ENCODE results near the gene RFXANK.
"Not testable (repeated sequence)": the region's sequence is repeated elsewhere in the genome, so short reads cannot be mapped to it uniquely, and the experiment has no call there.

Gene RFXANK

GRCh38 chr19:19170053-19170872 lies 21.8 kb upstream of the RFXANK start, which contains the start of gene MEF2B:
MEF2B (minus strand) TSS chr19:19170263; CDS start chr19:19150735, 19,528 bp downstream.
- DNase-seq: peak; percentile 93

GRCh38 chr19:19170873-19171672 lies 21.0 kb upstream of the RFXANK start:
- DNase-seq: no peak

- peak; percentile 41 for DNase-seq
Observed at GRCh38 chr19:19171821-19172532, 20.1 kb upstream of the RFXANK start.

- DNase-seq: not testable (repeated sequence)
Observed at GRCh38 chr19:19173243-19173642, 18.8 kb upstream of the RFXANK start.

DNA sequence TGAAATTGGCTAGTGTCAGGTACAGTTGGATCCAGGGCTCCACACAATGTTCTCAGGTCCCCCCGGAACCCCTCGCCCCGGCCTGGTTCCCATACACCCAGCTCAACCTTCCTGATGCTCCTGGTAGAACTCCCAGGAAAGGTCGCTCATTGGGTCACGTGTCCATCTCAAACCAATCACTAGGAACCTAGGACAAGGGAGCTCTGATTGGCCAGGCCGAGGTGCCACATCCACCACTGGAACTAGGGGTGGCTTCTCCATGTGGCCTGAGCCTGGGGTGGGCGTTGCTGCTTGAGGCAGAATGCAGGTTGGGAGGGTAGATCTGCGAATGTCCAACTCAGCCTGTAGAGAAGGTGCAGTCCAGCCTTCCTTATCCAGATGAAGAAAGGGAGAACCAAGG lies 15.1 kb upstream of the RFXANK start:
- no peak for DNase-seq

GRCh38 chr19:19179548-19180441 lies 12.3 kb upstream of the RFXANK start:
- peak; percentile 75 for DNase-seq

DNA sequence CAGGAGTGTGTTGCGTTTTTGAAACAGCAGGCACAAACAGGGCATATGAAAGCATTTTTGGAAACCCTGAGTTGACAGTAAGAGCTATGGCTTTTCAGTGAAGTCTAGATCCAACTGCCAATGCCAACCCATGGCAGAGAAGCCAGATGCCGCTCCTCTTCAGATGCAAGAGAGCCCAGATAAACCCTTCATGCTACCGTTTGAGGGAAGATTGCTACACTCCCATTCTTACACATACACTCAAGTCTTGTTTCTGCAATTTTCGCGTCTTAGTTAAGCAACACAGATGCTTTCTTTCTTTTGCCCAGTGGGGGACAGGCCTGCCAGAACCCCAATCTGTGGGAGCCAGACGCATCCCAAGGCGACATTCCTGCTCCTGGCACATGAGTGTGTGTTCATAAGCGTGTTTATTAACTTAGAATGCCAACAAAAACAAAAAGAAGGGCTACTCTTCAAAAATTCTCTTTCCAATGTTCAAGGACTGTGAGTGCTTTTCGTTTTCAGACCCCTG lies 10.5 kb upstream of the RFXANK start:
- peak; percentile 52 for DNase-seq

DNA sequence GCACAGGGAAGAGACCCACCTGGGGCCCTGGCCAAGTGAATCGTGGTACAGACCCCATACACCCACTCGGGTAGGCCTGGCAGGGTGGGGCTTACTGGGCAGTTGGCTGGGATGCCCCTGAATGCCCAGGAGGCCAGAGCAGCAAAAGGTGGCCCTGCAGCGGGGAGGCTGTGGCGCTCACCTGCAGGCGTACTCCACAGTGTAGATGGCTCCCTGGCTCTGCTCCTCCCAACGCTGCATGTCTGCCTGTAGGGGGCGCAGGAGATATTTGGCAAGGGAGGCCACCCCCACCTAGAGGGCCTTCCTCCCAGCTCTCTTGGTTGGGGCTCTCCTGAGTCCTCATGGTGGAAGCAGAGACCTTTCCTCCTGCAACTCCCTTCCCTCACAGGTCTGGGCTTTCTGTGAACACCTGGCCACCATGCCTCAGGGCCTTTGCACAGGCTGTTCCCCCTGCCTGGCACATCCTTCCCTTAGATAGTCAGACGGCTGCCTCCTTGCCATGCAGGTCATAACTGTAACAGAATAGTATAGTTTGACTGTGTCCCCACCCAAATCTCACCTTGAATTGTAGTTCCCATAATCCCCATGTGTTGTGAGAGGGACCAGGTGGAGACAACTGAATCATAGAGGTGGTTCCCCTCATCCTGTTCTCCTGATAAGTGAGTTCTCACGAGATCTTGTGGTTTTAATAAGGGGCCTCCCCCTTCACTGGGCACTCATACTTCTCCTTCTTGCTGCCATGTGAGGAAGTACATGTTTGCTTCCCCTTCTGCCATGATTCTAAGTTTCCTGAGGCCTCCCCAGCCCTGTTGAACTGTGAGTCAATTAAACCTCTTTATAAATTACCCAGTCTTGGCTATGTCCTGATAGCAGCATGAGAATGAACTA lies 6.0 kb upstream of the RFXANK start:
- DNase-seq: peak; percentile 81

GRCh38 chr19:19186742-19187141 lies 5.3 kb upstream of the RFXANK start:
- DNase-seq: no peak

DNA sequence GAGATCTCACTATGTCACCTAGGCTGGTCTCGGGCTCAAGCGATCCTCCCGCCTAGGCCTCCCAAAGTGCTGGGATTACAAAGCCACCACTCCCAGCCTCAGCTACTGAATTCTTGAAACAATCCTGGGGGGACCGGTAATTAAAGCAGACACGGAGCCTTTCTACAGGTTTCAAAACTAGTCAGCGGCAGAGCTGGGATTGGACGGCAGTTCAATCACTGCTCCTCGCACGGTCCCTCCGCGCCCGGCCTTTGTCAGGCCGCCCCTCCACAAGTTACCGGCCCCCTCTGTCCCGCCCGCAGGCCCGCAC lies 335 bp upstream of the RFXANK start:
- DNase-seq: no peak

DNA sequence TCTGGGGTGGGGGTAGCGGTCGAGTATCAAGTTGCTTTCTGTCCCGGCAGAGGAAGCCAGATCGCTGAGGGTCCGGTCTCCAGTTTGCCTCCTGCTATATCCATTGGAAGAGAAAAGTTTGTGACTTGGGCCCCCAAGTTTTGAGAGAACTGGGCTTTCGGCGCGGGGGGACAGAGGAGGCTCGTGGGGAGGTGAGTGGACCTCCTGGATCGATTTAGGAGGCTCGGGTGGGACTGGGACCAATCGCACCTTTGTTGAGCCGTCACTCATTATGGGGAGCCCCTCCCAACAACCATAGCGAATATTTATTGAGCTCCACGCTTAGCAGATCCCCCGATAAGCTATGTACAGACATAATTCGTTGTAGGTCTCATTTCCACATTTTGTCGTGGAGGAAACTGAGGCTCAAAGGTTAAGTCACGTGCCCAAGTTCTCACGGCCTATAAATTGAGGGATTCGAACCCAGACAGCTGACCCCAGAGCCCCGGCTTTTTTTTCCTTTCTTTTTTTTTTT lies 909 bp downstream of the RFXANK start:
- peak; percentile 74 for DNase-seq

DNA sequence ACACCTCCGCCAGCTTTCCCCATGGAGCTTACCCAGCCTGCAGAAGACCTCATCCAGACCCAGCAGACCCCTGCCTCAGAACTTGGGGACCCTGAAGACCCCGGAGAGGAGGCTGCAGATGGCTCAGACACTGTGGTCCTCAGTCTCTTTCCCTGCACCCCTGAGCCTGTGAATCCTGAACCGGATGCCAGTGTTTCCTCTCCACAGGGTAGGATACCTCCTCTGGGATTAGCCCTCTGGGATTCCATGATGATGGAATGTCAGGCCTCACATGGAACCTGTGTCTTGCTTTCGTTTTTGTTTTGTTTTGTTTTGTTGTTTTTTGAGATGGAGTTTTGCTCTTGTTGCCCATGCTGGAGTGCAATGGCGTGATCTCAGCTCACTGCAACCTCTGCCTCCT lies 1.9 kb downstream of the RFXANK start:
- no peak for DNase-seq

DNA sequence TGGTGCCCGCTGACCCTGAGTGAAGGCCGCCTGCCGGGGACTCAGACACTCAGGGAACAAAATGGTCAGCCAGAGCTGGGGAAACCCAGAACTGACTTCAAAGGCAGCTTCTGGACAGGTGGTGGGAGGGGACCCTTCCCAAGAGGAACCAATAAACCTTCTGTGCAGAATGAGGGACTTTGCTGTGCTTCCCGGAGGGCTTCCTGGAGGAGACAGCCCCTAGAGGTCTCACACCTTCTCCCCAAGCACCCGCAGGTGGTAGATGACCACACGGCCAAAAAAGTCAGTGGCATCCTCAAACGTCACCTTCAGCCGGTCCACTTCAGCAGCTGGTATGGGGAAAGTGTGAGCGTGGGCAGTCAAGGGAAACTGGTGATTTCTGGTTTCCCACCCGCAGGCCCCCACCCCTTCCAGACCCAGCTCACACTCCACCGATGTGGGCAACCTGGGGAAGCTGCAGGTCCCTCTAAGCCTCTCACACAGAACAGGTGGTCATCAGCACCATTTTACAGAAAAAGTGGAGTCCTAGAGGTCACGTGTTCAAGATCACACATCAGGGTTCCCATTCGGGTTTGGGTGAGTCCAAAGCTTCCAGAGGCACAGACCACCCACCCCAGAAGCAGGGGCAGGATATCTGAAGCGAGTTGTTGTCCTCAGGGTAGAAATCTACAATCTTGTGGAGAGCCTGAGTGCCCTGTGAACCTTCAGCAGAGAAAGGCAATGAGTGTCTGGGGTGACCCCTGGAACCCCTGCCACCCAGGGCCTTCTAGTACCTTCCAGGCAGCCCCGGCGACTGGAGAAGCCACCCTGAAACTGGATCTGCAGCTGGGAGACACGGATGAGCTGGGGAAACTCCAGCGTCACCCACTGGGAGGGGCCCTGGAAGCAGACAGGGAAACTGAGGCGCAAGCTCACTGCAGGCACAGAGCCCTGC lies 9.9 kb downstream of the RFXANK start:
- no peak for DNase-seq

- DNase-seq: peak; percentile 27
Observed at GRCh38 chr19:19202707-19203011, 10.6 kb downstream of the RFXANK start.

DNA sequence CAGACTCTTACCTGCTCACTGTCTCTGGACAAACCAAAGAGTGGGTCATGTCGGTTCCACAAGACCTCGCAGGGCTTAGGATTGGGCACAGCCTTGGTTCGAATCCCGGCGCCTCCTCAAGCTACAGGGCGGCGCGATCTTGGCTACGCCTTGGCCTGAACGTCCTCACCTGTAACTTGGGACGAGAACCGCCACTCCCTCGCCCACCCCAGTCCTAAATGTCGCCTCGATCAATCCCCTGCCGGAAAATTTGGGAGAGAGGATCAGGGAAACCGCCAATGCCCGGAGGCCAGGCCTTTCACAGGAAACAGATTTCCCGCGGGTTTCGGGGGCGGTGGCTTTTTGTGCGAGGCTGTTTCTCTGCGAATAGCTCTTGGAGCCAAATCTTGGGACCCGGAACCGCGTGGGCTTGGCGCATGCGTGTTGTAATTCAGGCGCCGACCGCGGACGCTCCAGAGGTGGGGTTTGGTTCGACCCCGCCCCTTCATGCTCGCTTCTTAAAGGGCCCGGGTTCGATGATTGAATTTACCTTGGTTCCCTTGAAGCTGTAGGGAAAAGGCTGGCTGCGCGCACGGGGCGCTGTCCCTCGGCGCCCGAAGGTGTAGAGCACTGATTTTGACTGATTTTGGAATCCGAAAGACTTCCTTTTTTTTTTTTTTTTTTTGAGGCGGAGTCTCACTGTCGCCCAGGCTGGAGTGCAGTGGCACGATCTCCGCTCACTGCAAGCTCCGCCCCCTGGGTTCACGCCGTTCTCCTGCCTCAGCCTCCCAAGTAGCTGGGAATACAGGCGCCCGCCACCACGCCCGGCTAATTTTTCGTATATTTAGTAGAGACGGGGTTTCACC lies 11.2 kb downstream of the RFXANK start, which contains the start of gene NR2C2AP:
TSS of gene NR2C2AP (minus strand) at position 403 of the 845 bp plus-strand sequence. CDS start at position 49, 354 bp downstream.
- DNase-seq: peak; percentile 98

GRCh38 chr19:19204181-19204580 lies 12.1 kb downstream of the RFXANK start:
- DNase-seq: no peak

DNA sequence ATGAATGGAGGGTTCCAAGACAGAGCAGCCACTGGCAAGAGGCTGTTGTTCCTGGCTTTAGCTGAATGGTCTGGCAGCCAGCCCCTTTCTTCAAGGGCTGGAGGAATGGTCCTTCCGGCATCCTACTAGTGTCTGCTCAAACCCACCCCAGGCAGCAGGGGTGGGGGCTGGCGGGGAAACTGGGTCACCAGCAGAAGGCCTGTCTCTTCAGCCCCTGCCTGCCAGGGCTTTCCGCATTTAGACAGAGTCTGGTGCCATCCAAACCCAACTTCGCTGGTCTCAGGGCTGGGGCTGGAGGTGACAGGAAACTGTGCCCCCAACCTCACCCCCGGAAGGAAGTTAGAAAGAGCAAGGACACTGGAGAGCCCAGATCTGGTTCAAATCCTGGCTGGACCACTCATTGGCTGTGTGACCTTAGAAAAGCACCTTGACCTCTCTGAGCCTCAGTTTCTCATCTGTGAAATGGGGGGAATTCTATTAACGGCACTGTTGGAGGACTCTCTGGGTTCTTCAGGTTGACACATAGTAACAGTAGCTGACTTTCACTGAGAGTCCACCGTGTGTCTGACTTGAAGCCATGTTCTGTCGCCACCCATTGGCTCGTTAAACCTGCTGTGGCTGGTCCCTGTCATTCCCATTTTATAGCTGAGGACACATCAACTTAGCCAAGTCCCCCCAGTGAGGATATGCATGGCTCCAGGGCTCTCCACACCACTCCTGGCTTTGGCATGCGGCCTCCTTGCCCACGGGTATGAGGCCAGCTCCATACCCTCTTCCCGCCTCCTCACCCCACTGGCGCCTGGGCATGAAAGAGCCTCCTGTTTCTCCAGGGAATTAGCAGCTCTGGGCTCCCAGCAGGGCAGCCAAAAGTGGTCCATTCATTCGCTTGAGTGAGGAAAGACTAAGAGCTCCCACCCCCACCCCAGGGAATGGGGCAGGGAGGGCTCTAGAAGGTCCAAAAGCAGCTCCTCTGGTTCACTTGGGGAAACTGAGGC lies 13.7 kb downstream of the RFXANK start:
- no peak for DNase-seq
